GM21367 (cell line): ENCODE results near the gene MORC1.
"Not testable (repeated sequence)": the region's sequence is repeated elsewhere in the genome, so short reads cannot be mapped to it uniquely, and the experiment has no call there.

Experiments used
- ATAC-seq: cut with Tn5 transposase; IDR thresholded peaks from one replicate; pipeline ENCODE4 v1.9.1; 2021; ENCODE audit not compliant: unreplicated experiment

Gene MORC1

GRCh38 chr3:109117939-109118338, at the start of gene MORC1:
Gene MORC1, minus strand, starts transcription at chr3:109118134. Its CDS starts 75 bp downstream, at chr3:109118059.
- ATAC-seq: no peak

- ATAC-seq: no peak
Observed at GRCh38 chr3:109165905-109166304, 48.0 kb upstream of the MORC1 start.

GRCh38 chr3:109161487-109162123, 43.7 kb upstream of the MORC1 start:
- ATAC-seq: no peak

GRCh38 chr3:109155828-109156227, 37.9 kb upstream of the MORC1 start:
- ATAC-seq: no peak

GRCh38 chr3:109154979-109155378, 37.0 kb upstream of the MORC1 start:
- no peak for ATAC-seq

GRCh38 chr3:109152320-109152719, 34.4 kb upstream of the MORC1 start:
- no peak for ATAC-seq

GRCh38 chr3:109149078-109149477, 31.1 kb upstream of the MORC1 start:
- no peak for ATAC-seq

GRCh38 chr3:109143646-109144045, 25.7 kb upstream of the MORC1 start:
- no peak for ATAC-seq

GRCh38 chr3:109140318-109140717, 22.4 kb upstream of the MORC1 start:
- ATAC-seq: no peak

- ATAC-seq: no peak
Observed at GRCh38 chr3:109137761-109138160, 19.8 kb upstream of the MORC1 start.

- no peak for ATAC-seq
Observed at GRCh38 chr3:109136523-109136922, 18.6 kb upstream of the MORC1 start, which contains the start of gene C3orf85. Gene C3orf85, plus strand, starts transcription at chr3:109136719. Its CDS starts 129 bp downstream, at chr3:109136848.

- ATAC-seq: not testable (repeated sequence)
Observed at GRCh38 chr3:109133474-109133816, 15.5 kb upstream of the MORC1 start.

GRCh38 chr3:109132801-109133473, 15.0 kb upstream of the MORC1 start:
- no peak for ATAC-seq

- no peak for ATAC-seq
Observed at GRCh38 chr3:109131276-109131675, 13.3 kb upstream of the MORC1 start.

GRCh38 chr3:109127553-109127952, 9.6 kb upstream of the MORC1 start:
- no peak for ATAC-seq

GRCh38 chr3:109125902-109126301, 8.0 kb upstream of the MORC1 start:
- ATAC-seq: no peak

GRCh38 chr3:109122690-109123089, 4.8 kb upstream of the MORC1 start:
- no peak for ATAC-seq

- ATAC-seq: no peak
Observed at GRCh38 chr3:109118584-109118983, 650 bp upstream of the MORC1 start.

GRCh38 chr3:109116031-109116430, 1.9 kb downstream of the MORC1 start:
- no peak for ATAC-seq

GRCh38 chr3:109115451-109115850, 2.5 kb downstream of the MORC1 start:
- no peak for ATAC-seq

- ATAC-seq: no peak
Observed at GRCh38 chr3:109114746-109115145, 3.2 kb downstream of the MORC1 start.

- no peak for ATAC-seq
Observed at GRCh38 chr3:109112946-109113760, 4.8 kb downstream of the MORC1 start.
